HG03095 (cell line): ENCODE data around the gene HSFX2.
"Not testable (repeated sequence)": the region's sequence is repeated elsewhere in the genome, so short reads cannot be mapped to it uniquely, and the experiment has no call there.

ENCODE experiments used
- ATAC-seq: cut with Tn5 transposase; IDR thresholded peaks from one replicate; pipeline ENCODE4 v1.9.1; 2021; ENCODE audit warnings: moderate library complexity; ENCODE audit not compliant: unreplicated experiment

The HSFX2 gene

DNA sequence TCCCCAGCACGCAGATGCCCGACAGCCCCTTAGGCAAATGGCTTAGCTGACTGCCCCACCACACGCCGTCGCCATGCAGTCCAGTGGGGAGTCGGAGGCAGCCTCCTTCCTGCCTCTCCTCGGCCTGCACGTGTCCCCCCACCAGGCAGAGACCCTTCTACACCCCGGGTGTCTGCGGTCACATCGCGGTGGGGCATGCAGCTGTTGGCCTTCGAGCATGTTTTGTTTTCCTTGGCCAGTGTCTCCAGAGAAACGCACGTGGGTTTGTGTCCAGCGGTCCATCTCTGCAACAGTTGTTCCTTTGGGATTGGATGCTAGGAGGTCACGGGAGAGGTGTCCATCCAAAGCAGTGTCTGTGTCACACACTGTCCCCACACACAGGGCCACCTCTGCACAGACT, at the start of gene HSFX2:
TSS of gene HSFX2 (minus strand) at position 101 of the 400 bp plus-strand sequence. CDS start 614 bp downstream, outside the sequence.
- not testable (repeated sequence) for ATAC-seq

GRCh38 chrX:149643496-149643895, 48.4 kb upstream of the HSFX2 start:
- no peak for ATAC-seq

- ATAC-seq = no peak
Observed at GRCh38 chrX:149641835-149642234, 46.7 kb upstream of the HSFX2 start.

DNA sequence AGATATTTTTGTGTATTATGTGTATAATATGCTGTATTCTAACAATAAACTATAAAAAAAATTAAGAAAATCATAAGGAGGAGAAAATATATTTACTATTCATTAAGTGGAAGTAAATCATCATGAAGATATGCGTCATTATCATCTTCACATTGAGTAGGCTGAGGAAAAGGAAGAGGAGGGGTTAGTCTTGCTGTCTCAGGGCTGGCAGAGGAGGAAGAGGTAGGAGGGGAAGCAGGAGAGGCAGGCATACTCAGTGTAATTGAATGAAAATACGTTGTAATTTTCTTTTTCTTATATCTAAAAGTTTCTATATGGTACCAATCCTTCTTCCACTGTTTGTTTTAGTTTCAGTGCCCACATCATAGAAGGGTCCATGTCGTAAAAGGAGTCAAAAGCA, 46.3 kb upstream of the HSFX2 start:
- ATAC-seq = no peak

GRCh38 chrX:149639568-149639967, 44.5 kb upstream of the HSFX2 start:
- no peak for ATAC-seq

GRCh38 chrX:149638860-149639259, 43.7 kb upstream of the HSFX2 start:
- ATAC-seq = no peak

GRCh38 chrX:149633511-149633910, 38.4 kb upstream of the HSFX2 start:
- ATAC-seq = no peak

DNA sequence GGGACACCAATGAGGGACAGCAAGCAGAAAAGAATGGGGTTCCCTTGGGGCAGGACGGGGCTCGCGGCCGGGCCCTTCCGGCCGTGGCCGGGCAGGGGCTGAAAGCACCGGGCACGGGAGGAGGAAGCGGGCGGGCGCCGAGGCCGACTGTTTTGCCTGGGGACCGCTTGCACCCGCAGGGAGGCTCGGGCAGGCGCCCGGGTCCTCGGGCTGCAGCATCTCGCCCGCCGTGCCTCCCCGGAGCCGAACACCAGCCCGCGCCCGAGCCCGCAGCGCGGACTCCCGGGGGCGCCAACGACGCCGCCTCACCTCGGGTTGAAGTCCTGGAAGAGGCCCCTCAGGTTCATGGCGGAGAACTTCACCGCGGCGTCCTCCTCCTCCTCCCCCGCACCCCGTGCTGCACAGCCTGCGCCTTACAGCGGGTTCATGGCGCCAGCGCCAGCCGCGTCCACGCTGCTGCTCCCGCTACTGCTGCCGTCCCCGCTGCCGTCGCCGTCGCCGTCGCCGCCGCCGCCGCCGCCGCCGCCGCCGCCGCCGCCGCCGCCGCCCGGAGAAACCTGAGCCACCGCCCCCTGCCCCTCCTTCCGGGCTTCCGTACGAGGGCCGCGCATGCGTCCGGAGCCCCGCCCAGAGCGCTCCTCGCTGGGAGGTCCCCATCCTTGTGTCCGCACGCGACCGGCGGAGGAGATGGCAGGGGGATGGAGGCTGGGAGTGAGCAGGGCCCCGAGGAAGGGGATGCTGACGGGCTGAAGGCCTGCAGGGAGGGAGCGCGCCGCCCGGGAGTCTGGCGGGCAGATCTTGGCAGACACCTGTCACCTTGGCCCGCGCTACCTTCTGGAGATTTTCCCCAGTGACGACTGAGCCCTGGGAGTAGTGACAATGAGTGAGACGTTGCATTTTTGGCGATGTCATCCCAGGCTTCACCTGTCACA, 36.4 kb upstream of the HSFX2 start, which contains the start of gene TMEM185A:
TSS of gene TMEM185A (minus strand) at position 559 of the 932 bp plus-strand sequence. CDS start at position 347, 212 bp downstream.
- ATAC-seq = peak; percentile 89

- no peak for ATAC-seq
Observed at GRCh38 chrX:149630681-149631233, 35.6 kb upstream of the HSFX2 start.

GRCh38 chrX:149629730-149630387, 34.7 kb upstream of the HSFX2 start:
- no peak for ATAC-seq

DNA sequence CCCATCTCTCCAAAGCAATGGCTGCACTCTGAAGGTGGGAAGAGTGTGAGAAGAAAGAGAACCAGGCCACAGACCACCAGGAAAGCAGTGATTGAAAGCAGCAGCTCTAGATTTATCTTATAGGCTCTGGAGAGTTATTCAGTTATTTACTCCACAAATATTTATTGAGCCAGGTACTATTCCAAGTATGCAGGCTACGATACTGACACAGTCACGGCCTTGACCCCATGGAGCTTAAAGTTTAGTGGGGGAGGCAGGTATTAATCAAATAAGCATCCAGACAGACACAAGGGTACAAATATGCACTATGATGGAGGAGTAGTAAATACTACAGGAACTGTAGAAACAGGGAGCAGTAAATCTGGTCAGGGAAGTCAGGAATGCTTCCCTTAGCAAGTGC, 33.7 kb upstream of the HSFX2 start:
- no peak for ATAC-seq

DNA sequence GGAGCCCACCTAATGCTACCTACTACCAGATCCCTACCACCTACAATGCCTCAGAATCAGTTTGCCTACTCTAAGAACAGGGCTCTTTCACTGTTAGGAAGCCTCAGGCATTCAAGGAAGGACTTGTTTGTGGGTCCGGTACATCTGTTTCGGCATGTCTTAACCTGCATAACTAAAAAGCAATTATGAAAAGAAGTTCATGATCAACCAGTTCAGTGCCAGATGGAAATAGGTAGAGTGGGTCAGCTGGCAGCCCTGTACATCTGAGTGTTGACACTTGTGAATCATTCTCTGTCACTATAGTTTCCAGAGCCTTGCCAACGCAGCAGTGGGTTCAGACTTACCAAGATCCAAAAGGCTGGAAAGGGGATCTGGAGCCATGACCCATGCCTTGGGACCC, 33.2 kb upstream of the HSFX2 start:
- ATAC-seq = no peak

GRCh38 chrX:149626829-149627228, 31.7 kb upstream of the HSFX2 start:
- not testable (repeated sequence) for ATAC-seq

GRCh38 chrX:149619662-149620061, 24.5 kb upstream of the HSFX2 start:
- ATAC-seq = not testable (repeated sequence)

GRCh38 chrX:149618871-149619270, 23.8 kb upstream of the HSFX2 start:
- no peak for ATAC-seq

DNA sequence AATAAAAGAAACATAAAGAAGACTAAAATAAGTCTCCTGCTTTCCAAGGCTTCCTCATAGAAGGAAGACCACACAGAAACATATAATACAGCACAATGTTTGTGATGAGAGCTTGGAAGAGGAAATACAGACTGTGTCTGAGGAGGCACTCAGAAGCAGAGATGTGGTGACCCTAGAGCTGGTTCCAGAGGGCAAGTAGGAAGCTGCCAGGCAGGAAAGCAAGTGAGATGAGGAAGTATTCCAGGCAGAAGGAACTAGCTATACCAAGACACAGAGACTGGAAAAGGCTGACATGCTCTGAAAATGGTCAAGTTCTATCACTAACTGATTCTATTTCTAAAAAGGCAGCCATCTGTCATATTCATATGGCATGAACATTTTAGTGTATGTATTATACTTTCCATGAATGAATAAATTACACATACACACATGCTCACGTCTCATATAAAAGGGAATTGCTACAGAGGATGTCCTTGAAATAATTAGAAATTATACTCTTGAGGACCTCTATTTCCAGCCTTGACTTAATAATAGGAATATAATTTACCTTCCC, 16.6 kb upstream of the HSFX2 start:
- no peak for ATAC-seq

GRCh38 chrX:149610511-149610910, 15.4 kb upstream of the HSFX2 start:
- no peak for ATAC-seq

DNA sequence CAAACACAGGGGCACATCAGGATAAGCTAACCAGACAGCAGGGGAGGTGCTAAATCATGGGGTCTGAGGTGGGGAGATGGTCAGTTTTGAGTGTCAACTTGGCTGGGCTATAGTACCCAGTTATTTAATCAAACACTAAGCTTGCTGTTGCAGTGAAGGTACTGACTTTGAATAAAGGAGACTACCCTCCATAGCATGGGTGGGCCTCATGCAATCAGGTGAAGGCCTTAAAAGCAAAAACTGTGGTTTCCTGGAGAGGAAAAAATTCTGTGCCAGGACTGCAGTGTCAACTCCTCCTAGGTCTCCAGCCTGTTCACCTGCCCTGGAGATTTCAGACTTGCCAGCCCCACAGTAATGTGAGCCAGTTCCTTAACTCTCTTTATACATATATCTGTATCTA, 12.6 kb upstream of the HSFX2 start:
- ATAC-seq = no peak

DNA sequence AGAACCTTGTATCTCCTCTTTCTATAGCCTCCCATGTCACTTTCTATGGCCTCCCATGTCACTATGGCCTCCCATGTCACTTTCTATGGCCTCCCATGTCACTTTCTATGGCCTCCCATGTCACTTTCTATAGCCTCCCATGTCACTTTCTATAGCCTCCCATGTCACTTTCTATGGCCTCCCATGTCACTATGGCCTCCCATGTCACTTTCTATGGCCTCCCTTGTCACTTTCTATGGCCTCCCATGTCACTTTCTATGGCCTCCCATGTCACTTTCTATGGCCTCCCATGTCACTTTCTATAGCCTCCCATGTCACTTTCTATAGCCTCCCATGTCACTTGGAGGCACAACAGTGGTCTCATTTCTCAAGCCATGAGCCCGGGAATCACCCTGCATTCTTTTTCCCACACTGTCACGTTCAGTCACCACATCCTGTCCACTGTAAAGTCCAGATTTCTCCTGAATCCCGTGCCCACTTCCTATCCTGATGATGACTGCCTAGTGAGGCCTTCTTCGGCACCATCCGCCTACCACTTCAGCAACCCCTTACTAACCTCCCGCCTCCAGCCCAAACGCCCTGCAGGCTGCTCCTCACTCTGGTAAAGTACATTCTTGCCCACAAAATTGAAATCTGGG, 10.3 kb upstream of the HSFX2 start:
- ATAC-seq = not testable (repeated sequence)

DNA sequence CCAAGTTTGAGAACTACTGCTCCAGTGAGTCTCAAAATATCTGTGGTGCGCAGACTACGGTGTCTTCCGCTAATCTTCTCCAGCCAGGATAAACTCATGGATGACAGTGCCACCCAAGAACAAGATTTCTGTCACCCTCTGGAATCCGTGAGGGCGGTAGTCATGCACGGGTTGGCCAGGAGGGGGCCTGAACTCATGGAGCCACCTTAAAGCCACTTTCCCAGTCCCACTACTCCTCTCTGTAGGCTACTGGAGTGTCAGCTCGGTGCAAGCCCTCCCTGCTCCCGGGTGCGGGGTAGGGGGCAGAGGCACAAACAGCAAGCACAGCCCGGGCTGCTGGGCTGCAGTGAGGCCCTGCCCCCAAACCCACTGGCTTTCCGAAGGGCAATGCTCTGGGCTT, 3.5 kb upstream of the HSFX2 start:
- not testable (repeated sequence) for ATAC-seq

DNA sequence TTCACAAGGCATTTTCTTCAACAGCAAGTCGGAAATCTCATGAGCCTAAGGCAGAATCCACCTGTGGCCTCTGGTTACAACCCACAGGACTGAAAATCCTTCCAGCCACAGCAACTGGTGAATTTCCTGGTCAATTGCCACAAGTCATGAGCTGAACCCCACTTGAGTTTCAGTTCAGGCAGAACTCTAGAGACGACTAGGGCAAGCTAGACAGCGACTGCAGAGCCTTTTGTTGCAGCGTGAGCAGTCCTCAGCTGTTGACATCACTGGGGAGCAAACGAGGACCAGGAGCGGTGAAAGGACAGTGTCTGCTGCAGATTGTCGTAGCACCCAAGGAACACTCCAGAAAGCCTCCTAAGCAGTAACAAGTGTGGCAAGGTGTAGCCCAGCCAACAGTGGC, 829 bp upstream of the HSFX2 start:
- ATAC-seq = not testable (repeated sequence)
